Neural cell (in vitro differentiated cells): ENCODE results near the gene PIK3R4. TPM values are rescaled to one million over a fixed set of nuclear protein-coding genes. Genes with fewer than 3 reads are reported as not detected.

ENCODE experiments used
- H2AFZ ChIP-seq: fragments of 200-600, 300-800 bp; sonication (generic), shearing (Covaris generic); 2 replicates; pipeline ENCODE4 v1.6.0; 2014; ENCODE audit warnings: low read depth, mild to moderate bottlenecking, antibody characterized with exemption, low read length, moderate library complexity
- H3F3A ChIP-seq: fragments of 200-600 bp; shearing (Covaris generic); 2 replicates; pipeline ENCODE4 v1.6.1; 2016; ENCODE audit warnings: mild to moderate bottlenecking, moderate library complexity, mixed read lengths, antibody characterized with exemption, low read length; ENCODE audit not compliant: insufficient read depth, poor library complexity, severe bottlenecking
- H3K27ac ChIP-seq: fragments of 200-600, 300-800 bp; sonication (generic), shearing (Covaris generic); 2 replicates; pipeline ENCODE4 v1.5.1; 2014; ENCODE audit warnings: mild to moderate bottlenecking, low read length, moderate library complexity
- H3K27me3 ChIP-seq: fragments of 300-800, 200-600 bp; sonication (generic), shearing (Covaris generic); 2 replicates; pipeline ENCODE4 v1.6.0; 2014; ENCODE audit warnings: mild to moderate bottlenecking, low read depth, low read length, moderate library complexity; ENCODE audit not compliant: insufficient read depth
- H3K36me3 ChIP-seq: fragments of 300-800, 200-600 bp; sonication (generic), shearing (Covaris generic); 2 replicates; pipeline ENCODE4 v1.5.1; 2014; ENCODE audit warnings: mild to moderate bottlenecking, antibody characterized with exemption, low read length, moderate library complexity; ENCODE audit not compliant: insufficient read depth
- H3K4me2 ChIP-seq: fragments of 300-800, 200-600 bp; sonication (generic), shearing (Covaris generic); 2 replicates; pipeline ENCODE4 v1.6.0; 2014; ENCODE audit warnings: mild to moderate bottlenecking, low read length
- H3K4me3 ChIP-seq: fragments of 300-800, 200-600 bp; sonication (generic), shearing (Covaris generic); 2 replicates; pipeline ENCODE4 v1.5.1; 2014; ENCODE audit warnings: mild to moderate bottlenecking, low read length, moderate library complexity
- H3K79me2 ChIP-seq: fragments of 200-600 bp; shearing (Covaris generic); replicated peaks from 2 replicates; pipeline ENCODE4 v1.6.0; 2014; ENCODE audit warnings: mild to moderate bottlenecking, low read length, moderate library complexity; ENCODE audit not compliant: insufficient read depth
- H3K9ac ChIP-seq: fragments of 300-800, 200-600 bp; sonication (generic), shearing (Covaris generic); 2 replicates; pipeline ENCODE4 v1.6.1; 2016; ENCODE audit warnings: mild to moderate bottlenecking, low read length, mixed read lengths
- H3K9me2 ChIP-seq: fragments of 200-600 bp; shearing (Covaris generic); 2 replicates; pipeline ENCODE4 v1.6.1; 2016; ENCODE audit warnings: mild to moderate bottlenecking, low read length, mixed read lengths; ENCODE audit not compliant: insufficient read depth
- H3K9me3 ChIP-seq: fragments of 200-600, 300-800 bp; sonication (generic), shearing (Covaris generic); 2 replicates; pipeline ENCODE4 v1.6.1; 2016; ENCODE audit warnings: mild to moderate bottlenecking, mixed run types, low read length, moderate library complexity, mixed read lengths
- H4K20me1 ChIP-seq: fragments of 200-600 bp; shearing (Covaris generic); 2 replicates; pipeline ENCODE4 v1.6.1; 2016; ENCODE audit warnings: mild to moderate bottlenecking, mixed run types; ENCODE audit not compliant: insufficient read depth
- CTCF ChIP-seq: fragments of 450-650 bp; IDR thresholded peaks from 2 replicates; pipeline ENCODE4 v1.5.1; 2014; ENCODE audit warnings: antibody characterized with exemption, mild to moderate bottlenecking, moderate library complexity; ENCODE audit not compliant: poor library complexity, severe bottlenecking
- EP300 ChIP-seq: fragments of 450-650 bp; conservative IDR thresholded peaks from 2 replicates; pipeline ENCODE4 v1.6.1; 2014; ENCODE audit warnings: antibody characterized with exemption, mild to moderate bottlenecking, moderate library complexity; ENCODE audit not compliant: poor library complexity, severe bottlenecking
- EZH2 ChIP-seq: fragments of 200-600, 300-800 bp; shearing (Covaris generic), sonication (generic); IDR thresholded peaks from 2 replicates; pipeline ENCODE4 v1.6.1; 2014; ENCODE audit warnings: antibody characterized with exemption, low read length, borderline replicate concordance, mild to moderate bottlenecking; ENCODE audit not compliant: insufficient read depth, poor library complexity, severe bottlenecking
- MXI1 ChIP-seq: fragments of 450-650 bp; conservative IDR thresholded peaks from 2 replicates; pipeline ENCODE4 v1.6.1; 2014; ENCODE audit warnings: antibody characterized with exemption, mild to moderate bottlenecking; ENCODE audit not compliant: poor library complexity, severe bottlenecking
- POLR2AphosphoS5 ChIP-seq: IDR thresholded peaks from 2 replicates; pipeline ENCODE4 v1.6.1; 2012
- RAD21 ChIP-seq: fragments of 450-650 bp; conservative IDR thresholded peaks from 2 replicates; pipeline ENCODE4 v1.6.1; 2014; ENCODE audit warnings: antibody characterized with exemption, mild to moderate bottlenecking, moderate library complexity
- REST ChIP-seq: IDR thresholded peaks from 2 replicates; pipeline ENCODE4 v1.6.1; 2012; ENCODE audit warnings: borderline replicate concordance
- SMC3 ChIP-seq: fragments of 450-650 bp; conservative IDR thresholded peaks from 2 replicates; pipeline ENCODE4 v1.6.1; 2014; ENCODE audit warnings: antibody characterized with exemption, mild to moderate bottlenecking, moderate library complexity; ENCODE audit not compliant: poor library complexity
- TAF1 ChIP-seq: IDR thresholded peaks from 2 replicates; pipeline ENCODE4 v1.6.1; 2012; ENCODE audit warnings: low read depth
- polyA plus RNA-seq: library from polyadenylated mRNA; depleted of rRNA; stranded (reverse); fragments of >200 nt; gene quantifications from 2 replicates; pipeline ENCODE4 v1.2.3, GENCODE V29; 2014

Gene PIK3R4
- polyA plus RNA-seq, 1 donor from 2014 or later: 18.3 TPM

- H2AFZ ChIP-seq: no peak overlapping the region
- TF ChIP-seq RAD21 (no peak), MXI1 (no peak), TAF1 (no peak), REST (no peak), EZH2 (no peak), SMC3 (no peak), POLR2AphosphoS5 (no peak), CTCF (no peak), EP300 (no peak)
- H3K9me2 ChIP-seq: no peaks in the 10 kb centered on the region
- no peaks in the 10 kb centered on the region for H3K9me3 ChIP-seq
- H3F3A ChIP-seq: no peaks in the 10 kb centered on the region
- H3K4me2 ChIP-seq: no peak overlapping the region
- no peaks in the 10 kb centered on the region for H3K36me3 ChIP-seq
- no peaks in the 10 kb centered on the region for H4K20me1 ChIP-seq
- H3K9ac ChIP-seq: no peak overlapping the region
- no peak overlapping the region for H3K27ac ChIP-seq
- H3K27me3 ChIP-seq: no peaks in the 10 kb centered on the region
- no peak overlapping the region for H3K4me3 ChIP-seq
- H3K79me2 ChIP-seq: no peaks in the 10 kb centered on the region
These were observed 74.9 kb downstream of the PIK3R4 start for GRCh38 chr3:130671545-130672312.

GRCh38 chr3:130669740-130670139 is 76.9 kb downstream of the PIK3R4 start:
- no peaks in the 10 kb centered on the region for H3K79me2 ChIP-seq
- H3K27ac ChIP-seq: no peak overlapping the region
- H2AFZ ChIP-seq: no peak overlapping the region
- H3K36me3 ChIP-seq: no peaks in the 10 kb centered on the region
- no peaks in the 10 kb centered on the region for H3F3A ChIP-seq
- H3K4me3 ChIP-seq: no peak overlapping the region
- no peaks in the 10 kb centered on the region for H3K9me2 ChIP-seq
- TF ChIP-seq EP300 (no peak), REST (no peak), TAF1 (no peak), RAD21 (no peak), SMC3 (no peak), EZH2 (no peak), MXI1 (no peak), CTCF (no peak), POLR2AphosphoS5 (no peak)
- no peaks in the 10 kb centered on the region for H3K27me3 ChIP-seq
- H4K20me1 ChIP-seq: no peaks in the 10 kb centered on the region
- H3K4me2 ChIP-seq: no peak overlapping the region
- no peak overlapping the region for H3K9ac ChIP-seq
- no peaks in the 10 kb centered on the region for H3K9me3 ChIP-seq
